MCF 10A (cell line): ENCODE measurements around the gene SELENOI. TPM values are rescaled to one million over a fixed set of nuclear protein-coding genes. Genes with fewer than 3 reads are reported as not detected.

Source experiments
- BruUV-seq: library from RNA; stranded (reverse); fragments of 400-500 nt; replicated peaks from 2 replicates; lab custom pipeline; 2021; lab: Mats Ljungman, UMichigan
- CTCF ChIA-PET: fragments of 300-600 bp; sonication (Branson Sonifier 250); formaldehyde crosslinking; extraction: SDS; loops from one replicate; lab custom pipeline; 2021; ENCODE audit warnings: antibody characterized with exemption, inconsistent platforms; lab: Yijun Ruan, JAX
- POLR2A ChIA-PET: fragments of 300-600, 350-650 bp; sonication (Branson Sonifier 250); formaldehyde crosslinking; extraction: SDS; loops from one replicate; lab custom pipeline; 2020; ENCODE audit warnings: antibody characterized with exemption, inconsistent platforms; lab: Yijun Ruan, JAX
- DNase-seq: peaks from one replicate; pipeline ENCODE4 v3.0.0-alpha.2; 2018; ENCODE audit not compliant: unreplicated experiment
- H3K27ac Mint-ChIP-seq: one replicate; pipeline ENCODE4 v1.8.0; 2022; ENCODE audit warnings: mild to moderate bottlenecking, low read depth, mixed read lengths; ENCODE audit not compliant: unreplicated experiment
- H3K27me3 Mint-ChIP-seq: one replicate; pipeline ENCODE4 v1.8.0; 2022; ENCODE audit warnings: mixed read lengths; ENCODE audit not compliant: insufficient read depth, unreplicated experiment
- H3K36me3 Mint-ChIP-seq: one replicate; pipeline ENCODE4 v1.8.0; 2022; ENCODE audit warnings: mild to moderate bottlenecking, moderate library complexity, mixed read lengths; ENCODE audit not compliant: insufficient read depth, unreplicated experiment
- H3K4me1 Mint-ChIP-seq: one replicate; pipeline ENCODE4 v1.8.0; 2022; ENCODE audit warnings: mixed read lengths; ENCODE audit not compliant: insufficient read depth, unreplicated experiment
- H3K4me3 Mint-ChIP-seq: one replicate; pipeline ENCODE4 v1.8.0; 2022; ENCODE audit warnings: mild to moderate bottlenecking, moderate library complexity, mixed read lengths; ENCODE audit not compliant: unreplicated experiment
- H3K9me3 Mint-ChIP-seq: one replicate; pipeline ENCODE4 v1.8.0; 2022; ENCODE audit warnings: mixed read lengths; ENCODE audit not compliant: unreplicated experiment
- CTCF ChIP-seq: fragments of 200-600 bp; IDR thresholded peaks from one replicate; pipeline ENCODE4 v1.8.0; 2022; ENCODE audit warnings: antibody characterized with exemption, mild to moderate bottlenecking; ENCODE audit not compliant: unreplicated experiment
- intact Hi-C: fragments of 100-400 bp; cut with micrococcal nuclease; formaldehyde crosslinking; loops from 2 replicates; pipeline ENCODE4 v1.14.1; 2022
- total RNA-seq: library from RNA; stranded (reverse); gene quantifications from 2 replicates; pipeline ENCODE4 v1.2.3, GENCODE V29; 2022

The SELENOI gene
- total RNA-seq, 1 experiment from 2014 or later, result 51.0 TPM

GRCh38 chr2:26442707-26443106, 96.8 kb downstream of the SELENOI start:
- Mint-ChIP-seq H3K4me3 (no peak overlapping the region), H3K4me1 (no peaks in the 10 kb centered on the region), H3K27me3 (peaks cover 11% of the 10 kb centered on the region), H3K27ac (no peak overlapping the region), H3K36me3 (peaks cover 5% of the 10 kb centered on the region), H3K9me3 (no peaks in the 10 kb centered on the region)
- ChIA-PET CTCF (no interaction called here), POLR2A (interaction anchor here (0.6 to 0.8 kb wide), 3 partner anchors 8 to 168 kb away, joined by 3 to 5 read pairs (median 3); no protein-coding TSS in a partner anchor)
- intact Hi-C loops, result no loop called here
- TF ChIP-seq CTCF, result no peak
- BruUV-seq, result no TSS peak
- DNase-seq, result no peak

- no peak overlapping the region for H3K4me3 Mint-ChIP-seq
- no TSS peak for BruUV-seq
- DNase-seq, result no peak
These were observed 98.3 kb downstream of the SELENOI start for GRCh38 chr2:26444236-26444635.

More at GRCh38 chr2:26444236-26444635, 98.3 kb downstream of the SELENOI start:
- no peak overlapping the region for H3K27ac Mint-ChIP-seq
- TF ChIP-seq CTCF, result no peak
- peaks cover 3% of the 10 kb centered on the region for H3K27me3 Mint-ChIP-seq
- ChIA-PET CTCF (interaction anchor here (0.7 kb wide), 1 partner anchor 134 kb away, joined by 4 read pairs; no protein-coding TSS in a partner anchor), POLR2A (interaction anchor here (0.6 to 0.8 kb wide), 2 partner anchors 64 to 100 kb away, joined by 3 read pairs; no protein-coding TSS in a partner anchor)
- intact Hi-C loops, result no loop called here
- no peaks in the 10 kb centered on the region for H3K9me3 Mint-ChIP-seq
- H3K36me3 Mint-ChIP-seq, result peaks cover under 1% of the 10 kb centered on the region
- H3K4me1 Mint-ChIP-seq, result no peaks in the 10 kb centered on the region

Other genes starting within 250 kb of the SELENOI start
- 0.23 and 1.7 TPM in 2 replicates for gene GAREM2, start 173.1 kb upstream of the SELENOI start, total RNA-seq
- gene HADHA, start 101.5 kb upstream of the SELENOI start, total RNA-seq, result 132 and 152 TPM in 2 replicates
- gene HADHB, start 101.2 kb upstream of the SELENOI start, total RNA-seq, result 126 and 143 TPM in 2 replicates
- 0.17 TPM in 1 of 2 replicates, not detected in the other for gene ADGRF3, start 646 bp downstream of the SELENOI start, total RNA-seq
- gene DRC1, start 55.8 kb downstream of the SELENOI start, total RNA-seq, result not detected in 2 replicates
- not detected in 2 replicates for gene OTOF, start 132.0 kb downstream of the SELENOI start, total RNA-seq